GM18519 (cell line): ENCODE measurements around the gene PCYT2.
"Not testable (repeated sequence)": the region's sequence is repeated elsewhere in the genome, so short reads cannot be mapped to it uniquely, and the experiment has no call there.

Experiments
- ATAC-seq: cut with Tn5 transposase; IDR thresholded peaks from one replicate; pipeline ENCODE4 v1.9.1; 2021; ENCODE audit warnings: mild to moderate bottlenecking, moderate library complexity; ENCODE audit not compliant: unreplicated experiment, low FRiP score

Gene PCYT2

GRCh38 chr17:81927653-81928543 lies 16.7 kb upstream of the PCYT2 start, which contains the start of gene MAFG:
MAFG (minus strand) TSS chr17:81927735; CDS start chr17:81923185, 4,550 bp downstream.
- peak; percentile 47 for ATAC-seq

GRCh38 chr17:81927152-81927652 lies 16.0 kb upstream of the PCYT2 start:
- ATAC-seq, result no peak

- ATAC-seq, result no peak
These were observed 15.4 kb upstream of the PCYT2 start for GRCh38 chr17:81926451-81927151.

- ATAC-seq, result no peak
These were observed 14.8 kb upstream of the PCYT2 start for GRCh38 chr17:81925860-81926450.

GRCh38 chr17:81924557-81925532 lies 13.6 kb upstream of the PCYT2 start:
- no peak for ATAC-seq

GRCh38 chr17:81923302-81924260 lies 12.4 kb upstream of the PCYT2 start:
- no peak for ATAC-seq

GRCh38 chr17:81922566-81923301 lies 11.5 kb upstream of the PCYT2 start:
- no peak for ATAC-seq

- no peak for ATAC-seq
These were observed 10.9 kb upstream of the PCYT2 start for GRCh38 chr17:81921996-81922565.

- no peak for ATAC-seq
These were observed 10.3 kb upstream of the PCYT2 start for GRCh38 chr17:81921537-81921862.

- ATAC-seq, result no peak
These were observed 9.7 kb upstream of the PCYT2 start for GRCh38 chr17:81920612-81921536.

- no peak for ATAC-seq
These were observed 7.8 kb upstream of the PCYT2 start for GRCh38 chr17:81918832-81919545.

GRCh38 chr17:81918333-81918669 lies 7.1 kb upstream of the PCYT2 start:
- not testable (repeated sequence) for ATAC-seq

GRCh38 chr17:81917565-81918332 lies 6.5 kb upstream of the PCYT2 start, which contains the start of gene SIRT7:
SIRT7 (minus strand) TSS chr17:81918176; CDS start chr17:81918131, 45 bp downstream.
- peak; percentile 45 for ATAC-seq

- ATAC-seq, result no peak
These were observed 5.2 kb upstream of the PCYT2 start for GRCh38 chr17:81916234-81917001.

GRCh38 chr17:81915331-81915730 lies 4.1 kb upstream of the PCYT2 start:
- ATAC-seq, result no peak
